Tibial artery (tissue), 4 donors: ENCODE data around the gene PTGDS.

ENCODE experiments used
- DNase-seq, 2 donors: peaks; one replicate each; pipeline ENCODE4 v3.0.0-alpha.2; 2019
- H3K27ac ChIP-seq, 2 donors: fragments of 200-600 bp; sonication (generic) in 1 of 2; 1 replicate in 1 of 2; 2 replicates in 1 of 2; pipeline ENCODE4 v1.5.1; 2018 to 2019; ENCODE audit warnings: mild to moderate bottlenecking in 1 of 2
- H3K27me3 ChIP-seq, 2 donors: fragments of 200-600 bp; sonication (generic) in 1 of 2; one replicate each; pipeline versions ENCODE4 v1.5.1 to v1.6.0; 2016 to 2019
- H3K36me3 ChIP-seq, 3 donors: fragments of 200-600 bp; sonication (generic) in 2 of 3; one replicate each; pipeline ENCODE4 v1.5.1; 2016 to 2019; ENCODE audit warnings: mild to moderate bottlenecking in 2 of 3
- H3K4me1 ChIP-seq, 4 donors: fragments of 200-600 bp; sonication (generic) in 2 of 4; 1 replicate in 3 of 4; 2 replicates in 1 of 4; pipeline ENCODE4 v1.5.1; 2016 to 2019
- H3K4me3 ChIP-seq, 2 donors: fragments of 200-600 bp; sonication (generic) in 1 of 2; 1 replicate in 1 of 2; 2 replicates in 1 of 2; pipeline ENCODE4 v1.5.1; 2018 to 2019; ENCODE audit warnings: mild to moderate bottlenecking in 2 of 2
- H3K9me3 ChIP-seq, 3 donors: fragments of 200-600 bp; sonication (generic) in 1 of 3; one replicate each; pipeline ENCODE4 v1.5.1; 2016 to 2019
- intact Hi-C: fragments of 100-400 bp; cut with DNase I; formaldehyde crosslinking; loops from one replicate; pipeline ENCODE4 v1.15.0; 2023; ENCODE audit warnings: low total_unique reads
- TF ChIP-seq, protein P1 (sequence below), 2 experiments: fragments of 200-600 bp in 1 of 2; fragments of 450-650 bp in 1 of 2; IDR thresholded peaks; one replicate each; pipeline ENCODE4 v1.5.1; 2017 to 2019; ENCODE audit warnings: antibody characterized with exemption in 2 of 2, mild to moderate bottlenecking in 1 of 2, moderate library complexity in 1 of 2

Gene PTGDS

GRCh38 chr9:136977649-136978072 is 357 bp downstream of the PTGDS start:
- H3K36me3 ChIP-seq, result no peaks in the 10 kb centered on the region
- H3K4me3 ChIP-seq, result peak overlapping the region; percentile 47 to 57
- H3K27ac ChIP-seq, result peak overlapping the region in 1 of 2 donors; percentile 30
- H3K27me3 ChIP-seq, result peaks cover 0 to 42% of the 10 kb centered on the region in 2 donors
- no peak for DNase-seq
- TF ChIP-seq, protein P1, sequence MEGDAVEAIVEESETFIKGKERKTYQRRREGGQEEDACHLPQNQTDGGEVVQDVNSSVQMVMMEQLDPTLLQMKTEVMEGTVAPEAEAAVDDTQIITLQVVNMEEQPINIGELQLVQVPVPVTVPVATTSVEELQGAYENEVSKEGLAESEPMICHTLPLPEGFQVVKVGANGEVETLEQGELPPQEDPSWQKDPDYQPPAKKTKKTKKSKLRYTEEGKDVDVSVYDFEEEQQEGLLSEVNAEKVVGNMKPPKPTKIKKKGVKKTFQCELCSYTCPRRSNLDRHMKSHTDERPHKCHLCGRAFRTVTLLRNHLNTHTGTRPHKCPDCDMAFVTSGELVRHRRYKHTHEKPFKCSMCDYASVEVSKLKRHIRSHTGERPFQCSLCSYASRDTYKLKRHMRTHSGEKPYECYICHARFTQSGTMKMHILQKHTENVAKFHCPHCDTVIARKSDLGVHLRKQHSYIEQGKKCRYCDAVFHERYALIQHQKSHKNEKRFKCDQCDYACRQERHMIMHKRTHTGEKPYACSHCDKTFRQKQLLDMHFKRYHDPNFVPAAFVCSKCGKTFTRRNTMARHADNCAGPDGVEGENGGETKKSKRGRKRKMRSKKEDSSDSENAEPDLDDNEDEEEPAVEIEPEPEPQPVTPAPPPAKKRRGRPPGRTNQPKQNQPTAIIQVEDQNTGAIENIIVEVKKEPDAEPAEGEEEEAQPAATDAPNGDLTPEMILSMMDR (IDR thresholded peaks at IDR 0.05), result no peak
- H3K9me3 ChIP-seq, result no peaks in the 10 kb centered on the region
- peaks cover 0 to 24% (median 15%) of the 10 kb centered on the region in 4 donors for H3K4me1 ChIP-seq
- intact Hi-C loops, result no loop called here

- Histone ChIP-seq H3K27me3 (peaks cover 0 to 48% of the 10 kb centered on the region in 2 donors), H3K36me3 (no peaks in the 10 kb centered on the region), H3K27ac (peak overlapping the region in 1 of 2 donors; percentile 30), H3K4me3 (peak overlapping the region; percentile 47 to 57), H3K9me3 (no peaks in the 10 kb centered on the region), H3K4me1 (peaks cover 0 to 24% (median 15%) of the 10 kb centered on the region in 4 donors)
- DNase-seq, result peak; percentile 69 to 77
- TF ChIP-seq, protein P1 (IDR thresholded peaks at IDR 0.05), result no peak
- intact Hi-C loops, result no loop called here
Measured at GRCh38 chr9:136978073-136978864, 965 bp downstream of the PTGDS start.

GRCh38 chr9:136978865-136979544 is 1.7 kb downstream of the PTGDS start:
- H3K36me3 ChIP-seq, result no peaks in the 10 kb centered on the region
- intact Hi-C loops, result no loop called here
- peaks cover 0 to 24% (median 15%) of the 10 kb centered on the region in 4 donors for H3K4me1 ChIP-seq
- H3K4me3 ChIP-seq, result no peak overlapping the region
- no peak overlapping the region for H3K27ac ChIP-seq
- H3K27me3 ChIP-seq, result peaks cover 0 to 55% of the 10 kb centered on the region in 2 donors
- TF ChIP-seq, protein P1 (IDR thresholded peaks at IDR 0.05), result no peak
- no peak for DNase-seq
- H3K9me3 ChIP-seq, result no peaks in the 10 kb centered on the region

- Histone ChIP-seq H3K4me1 (peaks cover 0 to 24% (median 16%) of the 10 kb centered on the region in 4 donors), H3K4me3 (no peak overlapping the region), H3K27me3 (peaks cover 0 to 65% of the 10 kb centered on the region in 2 donors), H3K36me3 (no peaks in the 10 kb centered on the region), H3K9me3 (no peaks in the 10 kb centered on the region), H3K27ac (no peak overlapping the region)
- TF ChIP-seq, protein P1 (IDR thresholded peaks at IDR 0.05), result no peak
- intact Hi-C loops, result no loop called here
- no peak for DNase-seq
Measured at GRCh38 chr9:136979769-136980587, 2.7 kb downstream of the PTGDS start.

DNA sequence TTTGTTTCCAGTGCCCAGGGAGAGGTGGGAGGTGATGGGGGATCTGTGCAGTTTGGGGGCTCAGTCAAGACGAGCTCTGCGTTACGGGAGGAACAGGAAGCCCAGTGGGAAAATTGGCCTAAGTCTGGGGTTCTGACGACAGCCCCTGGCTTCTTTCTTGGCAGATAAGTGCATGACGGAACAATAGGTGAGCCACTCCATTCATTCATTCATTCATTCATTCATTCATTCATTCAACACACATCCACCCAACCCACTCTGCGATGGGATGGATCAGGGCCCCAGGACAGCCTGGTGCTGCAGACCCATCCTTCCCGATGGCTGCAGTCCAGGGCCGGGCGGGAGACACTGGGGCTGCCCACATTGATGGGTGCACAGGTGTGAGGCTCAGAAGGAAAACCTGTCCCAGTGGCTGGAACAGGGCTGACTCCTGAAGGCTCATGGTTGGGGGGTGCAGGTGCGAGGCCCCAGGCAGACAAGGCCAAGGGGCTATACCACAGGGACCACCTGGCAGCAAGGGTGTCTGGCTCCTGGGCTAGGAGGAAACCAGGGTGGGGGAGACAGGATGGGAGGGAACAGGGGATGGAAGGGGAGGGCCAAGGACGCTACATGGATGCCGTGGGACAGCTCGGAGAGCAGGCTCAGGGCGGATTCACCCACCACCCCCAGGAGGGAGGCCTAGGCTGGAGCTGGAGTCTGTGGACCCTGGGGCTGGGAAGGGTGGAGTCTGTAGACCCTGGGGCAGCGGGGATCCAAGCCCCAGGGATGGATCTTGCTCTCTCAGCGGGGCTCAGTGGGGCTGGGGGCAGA is 3.6 kb downstream of the PTGDS start:
- H3K27ac ChIP-seq, result no peak overlapping the region

More for the DNA sequence above, 3.6 kb downstream of the PTGDS start:
- intact Hi-C loops, result no loop called here
- TF ChIP-seq, protein P1 (IDR thresholded peaks at IDR 0.05), result no peak
- Histone ChIP-seq H3K4me1 (peaks cover 0 to 28% (median 17%) of the 10 kb centered on the region in 4 donors), H3K4me3 (no peak overlapping the region), H3K36me3 (no peaks in the 10 kb centered on the region), H3K27me3 (peaks cover 0 to 74% of the 10 kb centered on the region in 2 donors), H3K9me3 (no peaks in the 10 kb centered on the region)
- no peak for DNase-seq
